ENCODE results near the gene WWC1. TPM values are rescaled to one million over a fixed set of nuclear protein-coding genes. Genes with fewer than 3 reads are reported as not detected.
A peak's percentile ranks its signal among the peaks of the same experiment; 100 is the strongest.

The WWC1 gene
- total RNA-seq, 1 donor from 2014 or later, result 118 TPM

- Histone ChIP-seq H3K36me3 (ENCODE audit: control insufficient read depth, insufficient read depth, low read length) (no peaks in the 10 kb centered on the region), H3K4me3 (ENCODE audit: low read depth, low read length) (no peak overlapping the region), H3K27me3 (ENCODE audit: control insufficient read depth, insufficient read depth, low read length) (no peaks in the 10 kb centered on the region)
- peak; percentile 88 for DNase-seq (ENCODE audit: low read depth)
- peak; percentile 85 for TF ChIP-seq CTCF (IDR thresholded peaks at IDR 0.05; ENCODE audit: insufficient read depth, low read length, poor library complexity, severe bottlenecking)
Observed at GRCh38 chr5:168268949-168269936, 22.2 kb upstream of the WWC1 start.

- no peak for DNase-seq (ENCODE audit: low read depth)
- TF ChIP-seq CTCF (IDR thresholded peaks at IDR 0.05; ENCODE audit: insufficient read depth, low read length, poor library complexity, severe bottlenecking), result no peak
- Histone ChIP-seq H3K36me3 (ENCODE audit: control insufficient read depth, insufficient read depth, low read length) (no peaks in the 10 kb centered on the region), H3K4me3 (ENCODE audit: low read depth, low read length) (no peak overlapping the region), H3K27me3 (ENCODE audit: control insufficient read depth, insufficient read depth, low read length) (no peaks in the 10 kb centered on the region)
Observed at GRCh38 chr5:168269937-168270330, 21.5 kb upstream of the WWC1 start.

- no peak for DNase-seq (ENCODE audit: low read depth)
- H3K36me3 ChIP-seq (ENCODE audit: control insufficient read depth, insufficient read depth, low read length), result no peaks in the 10 kb centered on the region
- no peaks in the 10 kb centered on the region for H3K27me3 ChIP-seq (ENCODE audit: control insufficient read depth, insufficient read depth, low read length)
- no peak for TF ChIP-seq CTCF (IDR thresholded peaks at IDR 0.05; ENCODE audit: insufficient read depth, low read length, poor library complexity, severe bottlenecking)
- H3K4me3 ChIP-seq (ENCODE audit: low read depth, low read length), result no peak overlapping the region
Observed at GRCh38 chr5:168270476-168270875, 21.0 kb upstream of the WWC1 start.

GRCh38 chr5:168273056-168273980 is 18.1 kb upstream of the WWC1 start:
- Histone ChIP-seq H3K4me3 (ENCODE audit: low read depth, low read length) (no peak overlapping the region), H3K27me3 (ENCODE audit: control insufficient read depth, insufficient read depth, low read length) (no peaks in the 10 kb centered on the region), H3K36me3 (ENCODE audit: control insufficient read depth, insufficient read depth, low read length) (no peaks in the 10 kb centered on the region)
- no peak for TF ChIP-seq CTCF (IDR thresholded peaks at IDR 0.05; ENCODE audit: insufficient read depth, low read length, poor library complexity, severe bottlenecking)
- DNase-seq (ENCODE audit: low read depth), result no peak

GRCh38 chr5:168274406-168274805 is 17.0 kb upstream of the WWC1 start:
- H3K4me3 ChIP-seq (ENCODE audit: low read depth, low read length), result no peak overlapping the region
- DNase-seq (ENCODE audit: low read depth), result no peak
- H3K27me3 ChIP-seq (ENCODE audit: control insufficient read depth, insufficient read depth, low read length), result no peaks in the 10 kb centered on the region
- H3K36me3 ChIP-seq (ENCODE audit: control insufficient read depth, insufficient read depth, low read length), result no peaks in the 10 kb centered on the region
- TF ChIP-seq CTCF (IDR thresholded peaks at IDR 0.05; ENCODE audit: insufficient read depth, low read length, poor library complexity, severe bottlenecking), result no peak
